ELR (cell line): ENCODE results near the gene PIGO.

Experiments used
- DNase-seq: peaks from one replicate; pipeline ENCODE4 v3.0.0-alpha.2; 2015; ENCODE audit warnings: low read depth

PIGO gene

DNA sequence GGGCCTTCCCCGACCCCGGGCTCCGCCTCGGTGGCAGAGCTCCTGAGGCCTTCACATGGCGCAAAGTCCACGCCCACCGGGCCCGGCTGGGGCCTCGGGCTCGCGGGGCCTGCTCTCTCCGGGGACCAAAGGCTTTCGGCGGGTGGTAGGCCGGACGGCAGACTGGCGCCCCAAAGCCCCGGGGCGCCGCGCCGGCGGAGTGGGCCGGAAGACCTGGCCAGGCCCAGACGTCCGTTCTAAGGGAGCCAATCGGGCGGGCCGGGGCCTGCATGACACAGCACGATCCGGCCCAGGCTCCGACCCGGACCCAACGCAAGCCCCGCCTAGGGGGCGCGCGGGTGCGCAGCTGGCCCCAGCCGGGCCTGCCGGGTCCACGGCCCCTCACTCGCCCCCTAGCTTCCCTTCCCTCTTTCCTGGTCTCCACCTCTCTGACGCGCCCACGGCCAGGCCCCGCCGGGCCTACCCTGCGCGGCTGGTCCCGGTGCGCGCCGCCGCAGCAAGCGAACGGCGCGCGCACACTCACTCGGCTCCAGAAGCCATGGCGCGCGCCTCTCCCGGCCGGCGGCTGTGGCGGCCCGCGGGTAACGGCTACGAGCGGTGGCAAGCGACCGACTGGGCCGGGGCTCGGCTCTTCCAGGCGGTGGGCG is 24.5 kb downstream of the PIGO start:
- peak; percentile 95 for DNase-seq

DNA sequence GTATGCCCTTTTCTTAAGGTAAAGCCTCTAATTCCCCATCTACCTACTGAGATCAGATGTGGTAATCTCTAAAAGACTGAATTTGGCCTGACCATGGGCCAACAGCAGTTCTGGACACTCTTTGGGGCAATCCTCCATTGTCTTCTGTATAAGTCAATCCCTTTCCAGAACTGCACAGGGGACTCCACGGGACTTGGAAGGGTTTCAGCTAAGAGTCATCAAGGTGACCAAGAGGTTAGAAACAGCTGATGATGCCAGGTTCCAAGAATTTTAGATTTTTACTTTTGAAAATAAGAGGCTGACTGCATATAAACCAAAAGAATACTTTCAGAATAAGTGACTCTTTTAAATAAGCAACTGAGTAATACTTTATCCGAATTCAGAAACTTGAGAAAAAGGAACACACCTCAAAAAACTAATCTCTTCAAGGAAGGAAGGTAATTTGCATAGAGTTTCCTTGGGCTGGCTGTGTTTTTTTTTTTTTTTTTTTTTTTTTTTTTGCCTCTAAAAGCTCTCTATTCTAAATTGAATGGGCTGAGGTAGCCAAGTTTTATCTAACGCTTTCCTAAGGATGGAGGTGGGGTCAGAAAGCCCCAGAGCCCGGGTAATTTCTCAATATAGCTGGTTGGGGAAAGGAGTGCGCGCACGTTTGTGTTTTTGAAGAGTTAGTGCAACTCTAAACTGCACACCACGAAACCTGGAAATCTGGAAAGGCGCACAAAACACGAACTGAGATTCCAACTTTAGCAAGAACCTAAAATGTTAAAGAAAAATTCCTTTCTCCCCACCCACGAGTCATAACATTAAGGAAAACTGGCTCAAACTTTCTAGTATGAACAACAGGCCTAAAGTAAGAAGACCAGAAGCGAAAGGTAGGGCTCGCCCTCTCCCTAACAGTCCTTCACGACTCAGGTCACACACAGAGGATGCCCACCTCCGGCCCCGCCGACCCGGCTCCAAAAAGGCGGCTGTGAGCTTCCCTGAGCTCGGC is 25.3 kb downstream of the PIGO start:
- peak; percentile 61 for DNase-seq

DNA sequence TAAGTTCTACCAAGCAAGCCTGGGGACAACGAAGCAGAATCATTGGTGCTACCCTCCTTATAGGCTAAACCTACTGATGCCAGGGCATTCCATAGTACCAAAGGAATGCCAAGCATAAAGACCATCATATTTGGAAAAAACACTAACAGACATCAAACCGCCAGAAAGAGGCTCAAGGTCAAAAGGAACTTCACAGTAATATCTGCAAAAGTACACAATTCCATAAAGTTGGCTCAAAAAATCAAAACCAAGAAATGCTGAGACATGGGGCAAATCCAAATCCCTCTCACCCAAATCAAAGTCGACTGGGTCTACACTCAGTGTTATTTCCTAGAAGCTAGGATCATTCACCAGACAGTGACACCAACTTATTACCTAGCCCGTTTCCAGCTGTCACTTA is 27.4 kb downstream of the PIGO start:
- DNase-seq: no peak

DNA sequence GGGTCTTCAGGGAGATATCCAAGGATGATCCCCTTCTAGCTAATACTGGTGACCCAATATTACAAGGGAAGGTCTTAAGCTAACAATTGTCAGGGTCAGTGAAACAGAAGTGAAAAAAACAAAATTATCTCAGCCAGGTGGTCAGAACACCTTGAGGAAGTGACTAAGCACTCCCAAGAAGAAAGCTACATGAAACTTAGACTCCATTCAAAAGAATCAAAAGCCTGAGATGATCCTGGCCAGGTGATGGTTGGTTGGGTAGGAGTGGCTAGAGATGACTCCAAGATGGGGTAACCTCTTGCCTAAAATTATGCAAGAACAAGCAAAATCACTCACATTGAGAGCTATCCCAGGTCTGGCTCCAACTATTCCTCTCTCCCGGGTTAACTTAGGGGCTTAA is 29.3 kb downstream of the PIGO start:
- DNase-seq: no peak

DNA sequence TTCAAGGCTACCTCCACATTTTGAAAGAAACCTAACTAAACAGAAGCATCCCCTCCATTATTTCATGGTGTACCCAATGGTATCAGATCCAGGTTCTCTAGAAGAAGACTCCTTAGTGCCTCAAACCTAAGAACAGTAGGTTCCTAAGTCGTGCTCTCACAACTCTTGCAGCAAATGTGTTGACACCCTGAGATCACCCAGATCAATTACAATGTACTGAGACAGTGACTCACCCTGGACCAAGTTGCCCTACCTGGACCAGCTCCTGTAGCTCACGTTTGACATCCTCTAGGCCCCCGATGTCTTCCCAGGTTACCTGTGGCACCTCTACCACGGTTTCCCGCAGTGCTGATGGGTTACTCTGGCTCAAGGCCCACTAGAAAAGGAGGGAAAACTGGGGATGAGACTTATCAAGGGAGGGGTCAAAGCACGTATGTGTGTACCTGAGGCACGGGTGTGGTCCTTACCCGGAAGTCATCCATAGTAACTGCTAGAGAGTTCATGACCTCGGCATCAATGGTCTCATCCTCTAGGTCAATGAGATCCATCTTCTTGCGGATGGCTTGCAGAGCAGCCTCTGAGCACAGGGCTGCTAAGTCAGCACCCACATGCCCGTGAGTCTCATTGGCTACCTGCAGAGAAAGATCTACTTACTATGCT is 35.7 kb downstream of the PIGO start:
- no peak for DNase-seq

DNA sequence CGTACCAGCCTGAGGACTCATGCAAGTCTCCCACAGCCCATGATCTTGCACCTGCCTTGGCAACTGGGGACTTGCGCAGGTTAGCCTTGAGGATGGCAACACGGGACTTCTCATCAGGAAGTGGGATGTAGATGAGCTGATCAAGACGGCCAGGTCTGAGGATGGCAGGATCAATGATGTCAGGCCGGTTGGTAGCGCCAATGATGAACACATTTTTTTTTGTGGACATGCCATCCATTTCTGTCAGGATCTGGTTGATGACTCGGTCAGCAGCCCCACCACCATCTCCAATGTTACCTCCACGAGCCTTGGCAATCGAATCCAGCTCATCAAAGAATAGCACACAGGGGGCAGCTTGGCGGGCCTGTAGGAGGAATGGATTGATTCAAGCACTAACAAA is 37.0 kb downstream of the PIGO start:
- no peak for DNase-seq

DNA sequence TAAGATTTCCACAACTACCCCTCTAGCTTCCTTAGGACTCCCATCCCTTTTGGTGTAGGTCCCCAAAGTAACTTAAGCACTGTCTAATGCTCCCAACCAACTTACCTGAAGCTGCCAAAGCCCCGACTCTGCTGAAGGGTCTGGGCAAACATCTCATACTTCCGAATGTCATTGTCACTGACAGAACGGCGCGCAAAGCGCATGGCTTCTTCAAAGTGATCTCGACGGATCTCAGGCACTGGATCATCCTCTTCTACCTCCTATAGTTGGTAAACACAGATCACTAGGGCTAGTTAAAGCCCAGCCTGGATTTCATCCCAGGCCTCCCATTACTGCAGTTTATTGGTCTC is 39.1 kb downstream of the PIGO start:
- no peak for DNase-seq

DNA sequence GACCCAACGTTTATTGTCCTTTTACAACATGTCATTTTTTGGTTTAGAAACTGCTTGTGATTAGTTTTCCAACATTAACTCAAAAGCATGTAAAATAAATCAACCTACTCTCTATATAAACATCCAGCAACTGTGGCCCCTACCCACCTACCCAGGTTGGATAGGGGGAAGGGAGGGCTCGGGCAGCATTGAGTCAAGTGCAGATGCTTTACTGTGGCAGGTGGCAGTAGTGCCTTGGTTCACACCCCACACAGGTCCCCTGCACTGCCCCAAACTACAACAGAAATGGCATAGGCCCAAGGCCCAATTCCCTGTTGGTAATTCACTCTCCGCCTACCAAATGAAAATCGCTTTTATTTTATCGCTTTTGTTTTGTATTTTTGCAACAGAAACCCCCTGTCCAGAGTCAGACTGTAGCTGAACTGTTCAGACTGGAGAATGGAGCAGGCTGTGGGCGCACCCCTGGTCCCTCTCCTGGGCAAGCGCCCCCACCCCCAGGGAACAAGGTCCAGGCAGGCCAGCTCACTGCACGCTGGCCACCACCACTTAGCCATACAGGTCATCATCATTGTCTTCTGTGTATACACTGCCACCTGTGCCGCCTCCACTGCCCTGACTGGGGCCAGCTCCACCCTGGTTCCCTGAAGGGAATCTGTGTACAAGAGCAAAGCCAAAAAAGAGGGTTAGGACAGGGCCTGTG is 39.7 kb downstream of the PIGO start:
- DNase-seq: no peak

DNA sequence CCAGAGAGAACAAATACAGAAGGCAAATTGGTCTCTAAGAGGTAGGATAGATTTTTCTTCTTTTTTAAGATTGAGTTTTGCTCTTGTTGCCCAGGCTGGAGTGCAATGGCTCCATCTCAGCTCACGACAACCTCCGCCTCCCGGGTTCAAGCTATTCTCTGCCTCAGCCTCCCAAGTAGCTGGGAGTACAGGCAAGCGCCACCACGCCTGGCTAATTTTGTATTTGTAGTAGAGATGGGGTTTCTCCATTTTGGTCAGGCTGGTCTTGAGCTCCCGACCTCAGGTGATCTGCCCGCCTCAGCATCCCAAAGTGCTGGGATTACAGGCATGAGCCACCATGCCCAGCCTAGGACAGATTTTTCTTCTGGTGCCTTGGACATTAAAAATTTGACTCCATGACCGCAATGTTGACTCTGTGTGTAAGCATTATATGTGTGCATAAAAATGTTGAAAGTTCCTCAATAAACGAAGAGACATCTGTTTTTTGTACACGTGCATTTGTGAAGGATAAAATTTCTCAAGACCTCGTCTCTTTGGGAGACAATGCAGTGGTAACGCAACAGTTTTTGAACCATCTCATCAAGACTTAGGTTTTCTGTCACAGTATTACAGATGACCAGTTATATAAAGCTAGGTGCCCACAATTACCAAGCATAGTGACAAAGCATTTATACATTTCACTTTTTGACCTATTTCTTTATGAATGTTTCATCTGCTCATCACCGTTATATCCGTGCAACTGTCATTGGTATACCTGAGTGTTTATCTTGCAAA is 41.3 kb downstream of the PIGO start:
- DNase-seq: no peak

DNA sequence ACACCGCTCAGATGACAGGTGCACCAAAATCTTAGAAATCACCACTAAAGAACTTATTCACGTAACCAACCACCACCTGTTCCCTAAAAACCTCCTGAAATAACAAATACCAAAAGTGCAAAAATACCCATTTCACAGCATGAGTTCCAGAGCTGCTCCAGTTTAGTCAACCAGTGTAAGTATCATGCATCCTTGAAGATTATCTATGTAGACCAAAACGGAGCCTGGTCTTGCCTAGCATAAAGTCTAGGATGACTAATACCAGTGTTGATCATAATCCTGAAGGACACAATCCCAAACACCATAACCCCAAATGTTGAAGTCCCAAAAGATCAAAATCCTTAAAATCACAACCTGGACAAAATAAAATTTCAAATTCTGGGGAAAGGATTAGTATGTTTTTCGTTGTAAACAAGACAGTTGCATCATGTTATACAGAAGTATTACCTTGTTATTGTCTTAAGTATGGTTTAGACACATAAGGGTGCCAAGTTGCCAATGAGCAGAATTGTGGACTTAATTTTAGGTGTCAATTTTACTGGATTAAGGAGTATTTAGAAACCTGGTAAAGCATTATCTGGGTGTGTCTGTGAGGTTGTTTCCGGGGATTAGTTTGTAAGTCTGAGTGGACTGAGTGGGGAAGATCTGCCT is 42.1 kb downstream of the PIGO start:
- DNase-seq: no peak

DNA sequence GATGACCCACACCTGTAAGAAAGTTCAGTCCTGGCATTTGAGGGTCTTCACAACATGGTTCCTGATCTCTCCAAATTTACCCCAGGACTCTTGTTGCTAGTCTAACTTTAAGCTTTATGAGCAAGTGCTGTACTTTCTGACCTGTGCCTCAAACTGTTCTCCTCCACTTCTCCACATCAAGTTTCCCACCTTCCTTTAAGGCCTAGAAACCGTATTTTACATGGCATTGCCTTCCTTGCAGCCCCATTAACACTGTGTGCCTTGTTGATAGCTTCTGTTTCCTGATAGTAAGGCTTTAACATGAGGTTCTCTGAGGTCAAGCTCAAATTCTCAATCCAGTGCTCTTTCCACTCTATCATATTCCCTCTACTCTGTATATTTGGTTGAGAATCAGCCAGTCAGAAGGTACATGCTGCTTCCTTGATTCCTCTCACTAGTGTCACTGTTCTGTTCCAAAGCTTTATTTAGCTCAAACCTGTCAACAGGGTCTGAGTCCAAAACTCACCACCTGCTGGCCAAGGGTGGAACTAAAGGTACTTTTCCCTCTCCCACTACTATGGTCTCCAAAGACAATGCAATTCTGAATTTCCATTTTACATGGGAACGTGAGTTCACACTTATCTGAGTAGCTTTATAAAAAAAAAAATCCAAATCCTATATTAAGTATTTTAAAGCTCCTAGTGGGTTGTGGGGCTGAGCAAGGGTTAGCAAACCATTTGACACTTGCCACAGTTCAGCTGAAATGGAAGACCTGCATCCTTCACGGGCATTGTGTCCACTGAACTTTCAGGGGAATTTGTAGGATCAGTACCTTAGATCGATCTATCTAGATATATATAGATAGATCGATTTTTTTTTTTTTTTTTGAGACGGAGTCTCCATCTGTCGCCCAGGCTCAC is 45.1 kb downstream of the PIGO start:
- DNase-seq: peak; percentile 74

DNA sequence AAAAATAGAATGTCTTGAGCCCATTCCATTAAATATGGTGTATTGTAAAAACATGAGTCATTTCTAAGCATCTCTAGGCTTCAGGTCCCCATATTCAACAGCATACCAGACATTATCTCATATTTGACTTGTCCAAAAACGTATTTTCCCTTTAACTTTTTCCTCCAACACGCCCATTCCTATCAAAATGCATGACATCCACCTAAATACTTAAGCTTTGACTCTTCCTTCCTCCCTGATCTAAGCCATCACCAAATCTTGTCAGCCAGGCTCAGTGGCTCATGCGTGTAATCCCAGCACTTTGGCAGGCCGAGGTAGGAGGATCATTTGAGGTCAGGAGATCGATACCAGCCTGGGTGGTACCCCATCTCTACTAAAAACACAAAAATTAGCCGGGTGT is 47.9 kb downstream of the PIGO start:
- DNase-seq: no peak

DNA sequence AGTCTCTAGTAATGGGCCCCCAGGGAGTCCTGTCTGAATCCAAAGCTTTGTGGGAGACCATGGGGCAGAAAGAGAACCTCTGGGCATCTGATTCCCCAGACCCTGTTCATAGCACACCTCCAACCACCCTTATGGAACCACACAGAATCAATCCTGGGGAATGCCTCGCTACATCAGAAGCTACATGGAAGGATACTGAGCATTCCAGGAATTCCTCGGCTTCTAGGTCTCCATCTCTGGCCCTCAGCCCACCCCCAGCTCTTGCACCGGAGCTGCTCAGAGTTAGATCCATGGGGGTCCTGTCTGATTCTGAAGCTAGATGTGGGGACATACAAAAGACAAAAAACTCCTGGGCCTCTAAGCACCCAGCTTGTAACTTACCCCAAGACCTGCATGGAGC is 52.3 kb downstream of the PIGO start:
- DNase-seq: no peak

DNA sequence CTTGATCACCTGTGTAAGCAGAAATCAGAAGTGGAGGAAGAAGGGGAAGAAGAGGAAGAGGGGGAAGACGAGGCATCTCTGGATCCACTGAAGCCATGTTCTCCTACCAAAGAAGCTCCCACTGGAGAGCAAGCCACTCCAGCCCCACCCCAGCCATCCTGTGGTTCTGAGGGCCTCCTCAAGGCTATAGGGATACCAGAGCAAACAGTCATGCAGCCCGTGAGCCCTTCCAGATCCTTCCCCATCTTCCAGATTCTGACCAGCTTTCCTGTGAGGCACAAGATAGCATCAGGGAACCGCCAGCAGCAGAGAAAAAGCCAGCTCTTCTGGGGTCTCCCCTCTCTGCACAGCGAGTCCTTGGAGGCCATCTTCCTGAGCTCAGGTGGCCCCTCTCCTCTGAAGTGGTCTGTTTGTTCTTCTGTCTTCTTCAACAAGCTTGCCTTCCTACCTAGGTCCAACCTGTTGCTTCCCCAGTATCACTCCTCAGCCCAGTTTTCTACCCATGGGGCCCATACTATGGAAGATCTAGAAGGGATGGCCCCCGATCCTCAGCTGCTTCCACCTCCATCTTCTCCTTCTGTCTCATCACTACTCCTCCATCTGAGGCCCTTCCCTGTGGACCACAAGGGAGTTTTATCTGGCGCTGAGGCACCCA is 53.4 kb downstream of the PIGO start:
- no peak for DNase-seq

DNA sequence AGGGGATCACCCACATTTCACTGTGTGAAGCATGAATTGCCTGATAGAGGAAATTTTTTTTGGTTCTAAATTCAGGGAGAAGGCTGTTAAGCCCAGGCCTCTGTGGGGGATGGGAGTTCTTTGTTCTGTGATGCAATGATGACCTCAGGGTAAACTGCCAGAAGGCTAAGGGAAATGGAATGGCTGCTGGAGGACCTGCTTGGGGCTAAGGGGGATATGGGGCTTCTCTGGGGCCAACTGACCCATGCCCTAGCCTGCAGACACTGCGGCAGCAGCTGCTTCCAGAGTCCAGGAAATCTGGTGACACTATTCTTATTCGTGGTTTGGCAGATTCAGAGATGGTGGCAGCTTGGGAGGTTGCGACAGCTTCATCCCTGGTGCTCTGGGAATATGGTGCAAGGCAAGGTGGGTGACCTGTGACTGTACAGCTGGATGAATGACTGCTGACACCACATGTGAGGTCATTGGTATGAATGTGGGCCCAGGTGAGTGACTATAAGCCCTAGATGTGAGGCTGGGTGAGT is 54.2 kb downstream of the PIGO start:
- peak; percentile 71 for DNase-seq
